OCI-LY7 (cell line): ENCODE data around the gene RAB44.

Experiments
- EZH2phosphoT487 ChIP-seq: fragments of 200-600 bp; sonication (generic); IDR thresholded peaks from 2 replicates; pipeline ENCODE4 v1.6.1; 2018; ENCODE audit warnings: low read depth, borderline replicate concordance, mild to moderate bottlenecking, mixed run types, antibody characterized with exemption, low read length, moderate library complexity, mixed read lengths
- TF ChIP-seq, protein P1 (sequence below): fragments of 200-600 bp; sonication (generic); conservative IDR thresholded peaks from 2 replicates; pipeline ENCODE4 v1.5.1; 2014; ENCODE audit warnings: mild to moderate bottlenecking, antibody characterized with exemption, low read length, moderate library complexity, mixed read lengths

DNA sequence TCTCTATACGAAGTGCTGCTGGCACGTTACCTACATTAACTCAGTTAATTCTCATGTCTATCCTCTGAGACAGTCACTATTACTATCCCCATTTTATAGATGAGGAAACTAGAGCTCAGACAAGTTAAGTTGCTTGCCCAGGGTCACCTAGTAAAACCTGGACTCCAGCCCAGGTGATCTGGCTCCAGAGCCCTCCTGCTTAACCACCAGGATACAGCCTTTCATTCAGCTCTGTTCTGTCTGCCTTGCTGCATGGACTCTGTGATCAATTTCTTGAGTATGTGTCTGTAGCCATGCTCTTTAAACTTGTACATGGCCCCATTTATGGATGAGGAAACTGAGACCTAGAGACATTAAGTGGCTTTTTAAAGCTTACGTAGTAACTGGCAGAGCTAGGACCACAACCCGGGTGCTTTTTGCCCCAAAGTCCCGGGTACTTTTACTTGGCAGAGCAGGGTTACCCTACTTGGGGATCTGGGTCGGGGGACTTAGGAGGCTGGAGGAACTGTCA is 14.4 kb upstream of the RAB44 start:
- TF ChIP-seq, protein P1, sequence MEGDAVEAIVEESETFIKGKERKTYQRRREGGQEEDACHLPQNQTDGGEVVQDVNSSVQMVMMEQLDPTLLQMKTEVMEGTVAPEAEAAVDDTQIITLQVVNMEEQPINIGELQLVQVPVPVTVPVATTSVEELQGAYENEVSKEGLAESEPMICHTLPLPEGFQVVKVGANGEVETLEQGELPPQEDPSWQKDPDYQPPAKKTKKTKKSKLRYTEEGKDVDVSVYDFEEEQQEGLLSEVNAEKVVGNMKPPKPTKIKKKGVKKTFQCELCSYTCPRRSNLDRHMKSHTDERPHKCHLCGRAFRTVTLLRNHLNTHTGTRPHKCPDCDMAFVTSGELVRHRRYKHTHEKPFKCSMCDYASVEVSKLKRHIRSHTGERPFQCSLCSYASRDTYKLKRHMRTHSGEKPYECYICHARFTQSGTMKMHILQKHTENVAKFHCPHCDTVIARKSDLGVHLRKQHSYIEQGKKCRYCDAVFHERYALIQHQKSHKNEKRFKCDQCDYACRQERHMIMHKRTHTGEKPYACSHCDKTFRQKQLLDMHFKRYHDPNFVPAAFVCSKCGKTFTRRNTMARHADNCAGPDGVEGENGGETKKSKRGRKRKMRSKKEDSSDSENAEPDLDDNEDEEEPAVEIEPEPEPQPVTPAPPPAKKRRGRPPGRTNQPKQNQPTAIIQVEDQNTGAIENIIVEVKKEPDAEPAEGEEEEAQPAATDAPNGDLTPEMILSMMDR = no peak
- TF ChIP-seq EZH2phosphoT487 = no peak
